H9 (cell line): ENCODE measurements around the gene HAO1. TPM values are rescaled to one million over a fixed set of nuclear protein-coding genes. Genes with fewer than 3 reads are reported as not detected.

Experiments used
- DNase-seq: peaks from one replicate; pipeline ENCODE4 v3.0.0-alpha.2; 2017
- H2AFZ ChIP-seq: one replicate; pipeline ENCODE4 v1.6.1; 2013; ENCODE audit warnings: mild to moderate bottlenecking, low read length, control low read depth, moderate library complexity
- H2AK5ac ChIP-seq: 2 replicates; pipeline ENCODE4 v1.6.1; 2013; ENCODE audit warnings: low read length, control low read depth, mixed read lengths; ENCODE audit not compliant: insufficient read length
- H2BK120ac ChIP-seq: one replicate; pipeline ENCODE4 v1.6.1; 2013; ENCODE audit warnings: low read depth, mild to moderate bottlenecking, low read length, control low read depth, inconsistent platforms; ENCODE audit not compliant: poor library complexity, severe bottlenecking
- H2BK12ac ChIP-seq: 2 replicates; pipeline ENCODE4 v1.6.1; 2013; ENCODE audit warnings: low read length, control low read depth, mixed read lengths, low read depth; ENCODE audit not compliant: insufficient read length
- H2BK15ac ChIP-seq: 2 replicates; pipeline ENCODE4 v1.6.1; 2013; ENCODE audit warnings: low read depth, low read length, control low read depth
- H2BK20ac ChIP-seq: one replicate; pipeline ENCODE4 v1.6.1; 2013; ENCODE audit warnings: low read depth, mild to moderate bottlenecking, low read length, control low read depth, inconsistent platforms; ENCODE audit not compliant: poor library complexity, severe bottlenecking
- H2BK5ac ChIP-seq: 2 replicates; pipeline ENCODE4 v1.6.1; 2013; ENCODE audit warnings: low read length, control low read depth, mixed read lengths; ENCODE audit not compliant: insufficient read length
- H3K14ac ChIP-seq: 2 replicates; pipeline ENCODE4 v1.6.1; 2013; ENCODE audit warnings: low read length, control low read depth; ENCODE audit not compliant: insufficient read depth
- H3K18ac ChIP-seq: 2 replicates; pipeline ENCODE4 v1.6.1; 2013; ENCODE audit warnings: low read depth, mild to moderate bottlenecking, mixed read lengths, low read length, control low read depth; ENCODE audit not compliant: insufficient read length
- H3K23ac ChIP-seq: 2 replicates; pipeline ENCODE4 v1.6.1; 2013; ENCODE audit warnings: low read length, control low read depth, mixed read lengths, low read depth; ENCODE audit not compliant: insufficient read length
- H3K23me2 ChIP-seq: 2 replicates; pipeline ENCODE4 v1.6.1; 2013; ENCODE audit warnings: low read depth, mild to moderate bottlenecking, mixed read lengths, low read length, control low read depth; ENCODE audit not compliant: insufficient read length, poor library complexity, severe bottlenecking
- H3K27ac ChIP-seq: 2 replicates; pipeline ENCODE4 v1.5.1; 2013; ENCODE audit warnings: low read length, control low read depth, mixed read lengths, low read depth; ENCODE audit not compliant: insufficient read length
- H3K27me3 ChIP-seq: 2 replicates; pipeline ENCODE4 v1.6.1; 2013; ENCODE audit warnings: low read length, control low read depth, inconsistent platforms; ENCODE audit not compliant: insufficient read depth
- H3K4ac ChIP-seq: 2 replicates; pipeline ENCODE4 v1.6.1; 2013; ENCODE audit warnings: low read depth, mild to moderate bottlenecking, control low read depth, inconsistent platforms, low read length, moderate library complexity
- H3K4me1 ChIP-seq: 2 replicates; pipeline ENCODE4 v1.6.1; 2013; ENCODE audit warnings: low read length, control low read depth, inconsistent platforms; ENCODE audit not compliant: insufficient read depth
- H3K4me2 ChIP-seq: 2 replicates; pipeline ENCODE4 v1.6.1; 2013; ENCODE audit warnings: low read length, control low read depth, mixed read lengths; ENCODE audit not compliant: insufficient read length, insufficient read depth
- H3K56ac ChIP-seq: 2 replicates; pipeline ENCODE4 v1.6.1; 2013; ENCODE audit warnings: low read depth, mild to moderate bottlenecking, mixed read lengths, low read length, control low read depth; ENCODE audit not compliant: insufficient read length
- H3K79me1 ChIP-seq: 2 replicates; pipeline ENCODE4 v1.6.1; 2013; ENCODE audit warnings: low read depth, mild to moderate bottlenecking, moderate library complexity, low read length, control low read depth, inconsistent platforms; ENCODE audit not compliant: insufficient read depth, poor library complexity, severe bottlenecking
- H3K79me2 ChIP-seq: 2 replicates; pipeline ENCODE4 v1.6.1; 2013; ENCODE audit warnings: low read length, control low read depth, inconsistent platforms; ENCODE audit not compliant: insufficient read depth
- H3K9ac ChIP-seq: 2 replicates; pipeline ENCODE4 v1.6.1; 2013; ENCODE audit warnings: low read length, control low read depth, mixed read lengths; ENCODE audit not compliant: insufficient read length; ENCODE audit errors: extremely low read depth
- H3K9me3 ChIP-seq: one replicate; pipeline ENCODE4 v1.6.1; 2013; ENCODE audit warnings: low read depth, low read length, inconsistent platforms; ENCODE audit not compliant: control insufficient read depth
- H3T11ph ChIP-seq: one replicate; pipeline ENCODE4 v1.6.1; 2013; ENCODE audit warnings: mild to moderate bottlenecking, low read length, control low read depth, inconsistent platforms
- H4K20me1 ChIP-seq: one replicate; pipeline ENCODE4 v1.6.1; 2013; ENCODE audit not compliant: control insufficient read depth, insufficient read length, insufficient read depth
- H4K5ac ChIP-seq: 2 replicates; pipeline ENCODE4 v1.6.1; 2013; ENCODE audit warnings: low read depth, mild to moderate bottlenecking, mixed read lengths, low read length, control low read depth; ENCODE audit not compliant: insufficient read length
- H4K8ac ChIP-seq: replicated peaks from 2 replicates; pipeline ENCODE4 v1.6.1; 2013; ENCODE audit warnings: low read length, control low read depth, mixed read lengths, low read depth; ENCODE audit not compliant: insufficient read length
- H4K91ac ChIP-seq: 2 replicates; pipeline ENCODE4 v1.6.1; 2013; ENCODE audit warnings: low read depth, mild to moderate bottlenecking, moderate library complexity, mixed read lengths, low read length, control low read depth; ENCODE audit not compliant: insufficient read length
- H3K27ac Mint-ChIP-seq, 3 experiments: 2 replicates in 2 of 3; 3 replicates in 1 of 3; pipeline ENCODE4 v1.8.0; 2020 to 2021; ENCODE audit warnings: mixed read lengths in 3 of 3, mild to moderate bottlenecking in 1 of 3, moderate library complexity in 1 of 3
- H3K27me3 Mint-ChIP-seq: 2 replicates; pipeline ENCODE4 v1.8.0; 2021; ENCODE audit warnings: low read depth, mild to moderate bottlenecking, moderate library complexity, mixed read lengths
- H3K36me3 Mint-ChIP-seq, 3 experiments: 2 replicates in 2 of 3; 3 replicates in 1 of 3; pipeline ENCODE4 v1.8.0; 2020 to 2021; ENCODE audit warnings: low read depth in 3 of 3, mixed read lengths in 3 of 3; ENCODE audit not compliant: insufficient read depth in 1 of 3
- H3K4me1 Mint-ChIP-seq, 2 experiments: 2 replicates each; pipeline ENCODE4 v1.8.0; 2020; ENCODE audit warnings: mixed read lengths in 2 of 2
- H3K4me3 Mint-ChIP-seq, 2 experiments: 2 replicates in 1 of 2; 3 replicates in 1 of 2; pipeline ENCODE4 v1.8.0; 2020 to 2021; ENCODE audit warnings: mild to moderate bottlenecking in 2 of 2, mixed read lengths in 2 of 2, moderate library complexity in 1 of 2
- H3K9me3 Mint-ChIP-seq, 2 experiments: 2 replicates in 1 of 2; 3 replicates in 1 of 2; pipeline ENCODE4 v1.8.0; 2020; ENCODE audit warnings: mild to moderate bottlenecking in 2 of 2, mixed read lengths in 2 of 2, moderate library complexity in 1 of 2
- WGBS: extraction: QIAGEN DNeasy Blood & Tissue Kit; methylation state at CpG from one replicate; pipeline ENCODE4 v1.1.7; 2013; ENCODE audit warnings: missing lambda C conversion rate, low lambda C conversion rate, mixed read lengths; ENCODE audit not compliant: insufficient read length; ENCODE audit errors: extremely low coverage; 5-methylcytosine and 5-hydroxymethylcytosine counted together
- total RNA-seq: library from RNA; stranded (reverse); gene quantifications from 2 replicates; pipeline ENCODE4 v1.2.1, GENCODE V29; 2021
- TF ChIP-seq, protein P1 (sequence below): fragments of 200-600 bp; sonication (generic); conservative IDR thresholded peaks from 3 replicates; pipeline ENCODE4 v1.8.0; 2021; ENCODE audit warnings: antibody characterized with exemption, mild to moderate bottlenecking

HAO1 gene
- total RNA-seq, 1 experiment from 2014 or later: not detected

DNA sequence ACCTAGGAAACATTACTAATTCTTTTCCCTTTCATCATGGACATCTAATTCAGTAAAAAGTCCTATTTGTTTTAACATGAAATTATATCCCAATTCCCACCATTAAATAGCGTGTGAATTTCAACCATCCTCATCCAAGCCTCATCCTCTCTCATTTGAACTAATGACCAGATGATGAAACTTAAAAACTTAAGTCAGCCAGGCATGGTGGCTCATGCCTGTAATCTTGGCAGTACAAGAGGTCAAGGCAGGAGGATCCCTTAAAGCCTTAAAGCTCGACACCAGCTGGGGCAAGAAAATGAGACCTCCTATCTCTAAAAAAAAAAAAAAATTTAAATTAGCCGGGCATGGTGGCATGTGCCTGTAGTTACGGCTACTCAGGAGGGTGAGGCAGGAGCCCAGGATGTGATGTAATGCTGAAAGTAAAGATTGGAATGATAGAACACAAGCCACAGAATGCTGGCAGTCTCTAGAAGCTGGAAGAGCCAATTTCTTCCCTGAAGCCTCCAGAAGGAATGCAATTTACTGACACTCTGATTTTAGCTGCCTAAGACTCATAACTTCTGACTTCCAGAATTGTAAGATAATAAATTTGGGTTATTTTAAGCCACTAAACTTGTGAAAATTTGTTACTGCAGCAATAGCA is 27.1 kb upstream of the HAO1 start:
- no peak overlapping the region for H3K23ac ChIP-seq
- DNase-seq: no peak
- H2AFZ ChIP-seq: no peak overlapping the region
- no peak overlapping the region for H3K4me2 ChIP-seq
- no peak overlapping the region for H3K18ac ChIP-seq
- no peaks in the 10 kb centered on the region for H3K4me1 ChIP-seq
- H3K4ac ChIP-seq: no peak overlapping the region
- H2BK120ac ChIP-seq: no peak overlapping the region
- no peak overlapping the region for H3K14ac ChIP-seq
- H3K27me3 Mint-ChIP-seq: no peaks in the 10 kb centered on the region
- no peak overlapping the region for H2BK15ac ChIP-seq
- H2BK12ac ChIP-seq: no peak overlapping the region
- H3K4me1 Mint-ChIP-seq: no peaks in the 10 kb centered on the region
- no peak overlapping the region for H2BK5ac ChIP-seq
- H3K36me3 Mint-ChIP-seq: no peaks in the 10 kb centered on the region
- H3K27ac Mint-ChIP-seq: no peak overlapping the region
- H3K9me3 ChIP-seq: no peaks in the 10 kb centered on the region
- no peak overlapping the region for H3K27ac ChIP-seq
- no peaks in the 10 kb centered on the region for H3K9me3 Mint-ChIP-seq
- H4K91ac ChIP-seq: no peak overlapping the region
- H3K27me3 ChIP-seq: no peaks in the 10 kb centered on the region
- TF ChIP-seq, protein P1, sequence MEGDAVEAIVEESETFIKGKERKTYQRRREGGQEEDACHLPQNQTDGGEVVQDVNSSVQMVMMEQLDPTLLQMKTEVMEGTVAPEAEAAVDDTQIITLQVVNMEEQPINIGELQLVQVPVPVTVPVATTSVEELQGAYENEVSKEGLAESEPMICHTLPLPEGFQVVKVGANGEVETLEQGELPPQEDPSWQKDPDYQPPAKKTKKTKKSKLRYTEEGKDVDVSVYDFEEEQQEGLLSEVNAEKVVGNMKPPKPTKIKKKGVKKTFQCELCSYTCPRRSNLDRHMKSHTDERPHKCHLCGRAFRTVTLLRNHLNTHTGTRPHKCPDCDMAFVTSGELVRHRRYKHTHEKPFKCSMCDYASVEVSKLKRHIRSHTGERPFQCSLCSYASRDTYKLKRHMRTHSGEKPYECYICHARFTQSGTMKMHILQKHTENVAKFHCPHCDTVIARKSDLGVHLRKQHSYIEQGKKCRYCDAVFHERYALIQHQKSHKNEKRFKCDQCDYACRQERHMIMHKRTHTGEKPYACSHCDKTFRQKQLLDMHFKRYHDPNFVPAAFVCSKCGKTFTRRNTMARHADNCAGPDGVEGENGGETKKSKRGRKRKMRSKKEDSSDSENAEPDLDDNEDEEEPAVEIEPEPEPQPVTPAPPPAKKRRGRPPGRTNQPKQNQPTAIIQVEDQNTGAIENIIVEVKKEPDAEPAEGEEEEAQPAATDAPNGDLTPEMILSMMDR: no peak
- H2AK5ac ChIP-seq: no peak overlapping the region
- no peak overlapping the region for H4K5ac ChIP-seq
- no peak overlapping the region for H3T11ph ChIP-seq
- no peaks in the 10 kb centered on the region for H3K23me2 ChIP-seq
- H3K4me3 Mint-ChIP-seq: no peak overlapping the region
- no peaks in the 10 kb centered on the region for H3K79me2 ChIP-seq
- no peak overlapping the region for H3K9ac ChIP-seq
- no peak overlapping the region for H2BK20ac ChIP-seq
- no peaks in the 10 kb centered on the region for H3K79me1 ChIP-seq
- no peak overlapping the region for H3K56ac ChIP-seq
- no peaks in the 10 kb centered on the region for H4K20me1 ChIP-seq
- H4K8ac ChIP-seq: no peak overlapping the region
- no CpG with 5 or more reads among the region's 4 CpGs for WGBS
